HL-60 (cell line): Measurements from ENCODE around the gene FLOT1.

Experiments used
- DNase-seq, 2 experiments: peaks; one replicate each; pipeline ENCODE4 v3.0.0-alpha.2; 2010 to 2020; ENCODE audit warnings: low read depth in 1 of 2, low spot score in 1 of 2
- H3K27ac ChIP-seq: fragments of 250-450 bp; sonication (Bioruptor Pico); replicated peaks from 2 replicates; pipeline ENCODE4 v1.5.1; 2020; ENCODE audit warnings: mild to moderate bottlenecking, moderate library complexity
- H3K27me3 ChIP-seq: fragments of 250-450 bp; sonication (Bioruptor Pico); 2 replicates; pipeline ENCODE4 v1.5.1; 2021; ENCODE audit warnings: mild to moderate bottlenecking, moderate library complexity; ENCODE audit not compliant: insufficient read depth, poor library complexity, severe bottlenecking
- H3K4me3 ChIP-seq: replicated peaks from 2 replicates; pipeline ENCODE4 v1.5.1; 2011; ENCODE audit warnings: mild to moderate bottlenecking, control low read depth, low read length; ENCODE audit not compliant: insufficient read depth
- GABPA ChIP-seq: IDR thresholded peaks from 2 replicates; pipeline ENCODE4 v1.6.1; 2012; ENCODE audit warnings: low read depth
- POLR2AphosphoS5 ChIP-seq: IDR thresholded peaks from 2 replicates; pipeline ENCODE4 v1.6.1; 2012; ENCODE audit warnings: low read depth
- REST ChIP-seq: IDR thresholded peaks from 2 replicates; pipeline ENCODE4 v1.6.1; 2012; ENCODE audit warnings: low read depth; ENCODE audit not compliant: insufficient replicate concordance
- SPI1 ChIP-seq: IDR thresholded peaks from 2 replicates; pipeline ENCODE4 v1.6.1; 2012; ENCODE audit warnings: low read depth, mild to moderate bottlenecking, borderline replicate concordance
- TF ChIP-seq, protein P1 (sequence below): IDR thresholded peaks from one replicate; pipeline ENCODE4 v1.5.1; 2011; ENCODE audit warnings: low read length, control low read depth, inconsistent platforms; ENCODE audit not compliant: insufficient read depth

Gene FLOT1

DNA sequence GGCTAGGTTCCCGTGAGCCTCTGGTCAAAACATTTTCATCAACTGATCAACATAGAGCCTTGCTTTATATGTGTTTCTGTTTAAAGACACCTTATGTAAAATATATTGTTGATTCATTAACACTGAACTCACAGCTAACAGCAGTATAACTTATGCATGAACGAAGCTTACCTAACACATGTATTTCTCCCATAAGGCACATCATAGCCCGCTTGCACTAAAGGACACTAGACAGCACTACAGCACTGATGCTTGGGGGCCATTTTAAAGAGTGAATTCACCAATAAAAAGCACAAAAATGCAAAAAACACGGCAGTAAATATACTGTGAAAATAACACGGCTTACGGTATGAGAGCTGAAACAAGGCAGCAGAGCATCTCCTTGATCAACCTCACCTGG lies 4.0 kb downstream of the FLOT1 start:
- no peak for DNase-seq
- Histone ChIP-seq H3K27ac (no peak overlapping the region), H3K27me3 (no peaks in the 10 kb centered on the region), H3K4me3 (no peak overlapping the region)
- TF ChIP-seq SPI1 (no peak), POLR2AphosphoS5 (no peak), GABPA (no peak), REST (no peak)
- TF ChIP-seq, protein P1, sequence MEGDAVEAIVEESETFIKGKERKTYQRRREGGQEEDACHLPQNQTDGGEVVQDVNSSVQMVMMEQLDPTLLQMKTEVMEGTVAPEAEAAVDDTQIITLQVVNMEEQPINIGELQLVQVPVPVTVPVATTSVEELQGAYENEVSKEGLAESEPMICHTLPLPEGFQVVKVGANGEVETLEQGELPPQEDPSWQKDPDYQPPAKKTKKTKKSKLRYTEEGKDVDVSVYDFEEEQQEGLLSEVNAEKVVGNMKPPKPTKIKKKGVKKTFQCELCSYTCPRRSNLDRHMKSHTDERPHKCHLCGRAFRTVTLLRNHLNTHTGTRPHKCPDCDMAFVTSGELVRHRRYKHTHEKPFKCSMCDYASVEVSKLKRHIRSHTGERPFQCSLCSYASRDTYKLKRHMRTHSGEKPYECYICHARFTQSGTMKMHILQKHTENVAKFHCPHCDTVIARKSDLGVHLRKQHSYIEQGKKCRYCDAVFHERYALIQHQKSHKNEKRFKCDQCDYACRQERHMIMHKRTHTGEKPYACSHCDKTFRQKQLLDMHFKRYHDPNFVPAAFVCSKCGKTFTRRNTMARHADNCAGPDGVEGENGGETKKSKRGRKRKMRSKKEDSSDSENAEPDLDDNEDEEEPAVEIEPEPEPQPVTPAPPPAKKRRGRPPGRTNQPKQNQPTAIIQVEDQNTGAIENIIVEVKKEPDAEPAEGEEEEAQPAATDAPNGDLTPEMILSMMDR = no peak

DNA sequence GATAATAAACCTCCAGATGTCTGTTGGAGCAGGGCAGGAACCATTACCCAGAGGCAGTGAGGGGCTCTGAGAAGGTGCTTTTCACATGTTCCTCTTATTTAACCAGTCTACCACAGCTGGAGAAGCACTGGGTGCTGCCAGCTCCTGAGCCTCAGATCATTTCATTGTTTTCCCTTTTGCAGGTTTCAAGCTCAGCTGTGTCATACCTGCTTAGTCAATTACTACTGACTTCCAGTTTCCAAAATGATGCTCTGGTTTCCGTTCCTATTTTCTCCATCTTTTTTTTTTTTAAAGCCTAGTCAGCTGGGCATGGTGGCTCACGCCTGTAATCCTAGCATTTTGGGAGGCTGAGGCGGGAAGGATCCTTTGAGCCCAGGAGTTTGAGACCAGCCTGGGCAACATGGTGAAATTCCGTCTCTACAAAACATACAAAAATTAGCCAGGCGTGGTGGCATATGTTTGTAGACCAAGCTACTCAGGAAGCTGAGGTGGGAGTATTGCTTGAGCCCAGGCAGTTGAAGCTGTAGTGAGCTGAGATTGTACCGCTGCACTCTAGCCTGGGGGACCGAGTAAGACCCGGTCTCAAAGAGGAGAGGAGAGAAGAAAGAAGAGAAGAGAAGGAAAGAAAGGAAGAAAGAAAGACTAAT lies 6.7 kb downstream of the FLOT1 start:
- no peak for DNase-seq
- TF ChIP-seq, protein P1 = no peak
- TF ChIP-seq POLR2AphosphoS5 (no peak), SPI1 (no peak), GABPA (no peak), REST (no peak)
- Histone ChIP-seq H3K4me3 (no peak overlapping the region), H3K27ac (no peak overlapping the region), H3K27me3 (no peaks in the 10 kb centered on the region)

GRCh38 chr6:30732237-30732943 lies 10.1 kb downstream of the FLOT1 start:
- TF ChIP-seq GABPA = no peak
- TF ChIP-seq, protein P1 = no peak
- TF ChIP-seq SPI1 = no peak
- no peak for TF ChIP-seq POLR2AphosphoS5
- no peak for TF ChIP-seq REST
- Histone ChIP-seq H3K27me3 (no peaks in the 10 kb centered on the region), H3K4me3 (no peak overlapping the region), H3K27ac (no peak overlapping the region)
- no peak for DNase-seq
